NCI-H526 (cell line): ENCODE results near the gene SPOCK2.
"Not testable (repeated sequence)": the region's sequence is repeated elsewhere in the genome, so short reads cannot be mapped to it uniquely, and the experiment has no call there.

Experiments used
- DNase-seq, 2 experiments: peaks; one replicate each; lab custom pipeline; 2025; lab: John Stamatoyannopoulos, UW

Gene SPOCK2, protein sequence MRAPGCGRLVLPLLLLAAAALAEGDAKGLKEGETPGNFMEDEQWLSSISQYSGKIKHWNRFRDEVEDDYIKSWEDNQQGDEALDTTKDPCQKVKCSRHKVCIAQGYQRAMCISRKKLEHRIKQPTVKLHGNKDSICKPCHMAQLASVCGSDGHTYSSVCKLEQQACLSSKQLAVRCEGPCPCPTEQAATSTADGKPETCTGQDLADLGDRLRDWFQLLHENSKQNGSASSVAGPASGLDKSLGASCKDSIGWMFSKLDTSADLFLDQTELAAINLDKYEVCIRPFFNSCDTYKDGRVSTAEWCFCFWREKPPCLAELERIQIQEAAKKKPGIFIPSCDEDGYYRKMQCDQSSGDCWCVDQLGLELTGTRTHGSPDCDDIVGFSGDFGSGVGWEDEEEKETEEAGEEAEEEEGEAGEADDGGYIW

DNA sequence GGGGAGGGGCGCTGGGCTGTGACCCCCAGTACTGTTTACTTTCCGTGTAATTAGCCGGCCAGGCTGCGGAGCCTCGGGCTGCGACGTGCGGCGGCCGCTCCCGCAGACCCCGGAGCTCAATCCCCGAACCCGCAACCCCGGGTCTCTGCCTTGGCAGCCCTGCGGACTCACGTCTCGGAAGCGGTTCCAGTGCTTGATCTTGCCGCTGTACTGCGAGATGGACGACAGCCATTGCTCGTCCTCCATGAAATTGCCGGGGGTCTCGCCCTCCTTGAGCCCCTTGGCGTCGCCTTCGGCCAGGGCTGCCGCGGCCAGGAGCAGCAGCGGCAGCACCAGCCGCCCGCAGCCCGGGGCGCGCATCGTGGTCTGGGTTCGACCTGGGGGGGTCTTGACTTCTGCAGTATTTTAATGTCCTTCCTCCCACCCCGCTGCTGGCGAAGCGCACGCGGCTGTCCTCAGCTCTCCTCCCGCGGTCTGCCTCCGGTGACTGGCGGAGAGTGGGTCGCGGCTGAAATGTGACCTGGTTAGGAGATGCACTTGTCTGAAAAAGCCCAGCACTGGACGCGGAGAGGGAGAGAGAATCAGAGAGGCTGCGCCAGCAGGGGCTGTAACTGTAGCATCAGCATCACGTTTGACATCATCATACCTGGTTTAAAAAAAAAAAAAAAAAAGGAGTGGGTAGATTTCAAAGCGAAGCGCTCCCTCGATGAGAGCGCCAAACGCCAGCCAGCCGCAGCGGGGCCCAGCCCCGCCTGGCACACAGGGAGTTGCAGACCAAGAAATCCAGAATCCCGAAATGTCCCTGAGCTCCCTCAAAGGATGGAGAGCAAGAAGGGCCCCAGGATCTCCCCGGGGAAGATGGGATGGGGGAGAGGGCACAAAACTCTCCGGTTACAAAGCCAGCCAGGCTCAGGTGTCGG is at the start of gene SPOCK2:
Gene SPOCK2 (minus strand): TSS at position 583 of the 920 bp plus-strand sequence. CDS start 223 bp downstream, at position 360.
- peak in 1 of 2 experiments; percentile 36 for DNase-seq

DNA sequence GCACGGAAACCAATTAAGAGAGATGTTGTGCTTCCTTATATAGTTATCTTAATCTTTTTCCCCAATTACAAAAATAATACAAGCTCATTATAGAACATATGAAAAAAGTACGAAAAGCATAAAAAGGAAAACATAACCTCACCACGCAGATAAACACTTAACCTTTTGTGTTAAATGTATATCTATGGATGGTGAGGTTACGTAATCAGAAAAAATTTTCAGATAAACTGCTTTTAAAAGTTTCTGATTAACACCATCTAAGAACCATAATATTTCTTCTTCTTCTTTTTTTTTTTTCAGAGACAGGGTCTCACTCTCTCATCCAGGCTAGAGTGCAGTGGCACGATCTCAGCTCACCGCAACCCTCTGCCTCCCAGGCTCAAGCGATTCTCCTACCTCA is 49.2 kb upstream of the SPOCK2 start:
- no peak for DNase-seq

DNA sequence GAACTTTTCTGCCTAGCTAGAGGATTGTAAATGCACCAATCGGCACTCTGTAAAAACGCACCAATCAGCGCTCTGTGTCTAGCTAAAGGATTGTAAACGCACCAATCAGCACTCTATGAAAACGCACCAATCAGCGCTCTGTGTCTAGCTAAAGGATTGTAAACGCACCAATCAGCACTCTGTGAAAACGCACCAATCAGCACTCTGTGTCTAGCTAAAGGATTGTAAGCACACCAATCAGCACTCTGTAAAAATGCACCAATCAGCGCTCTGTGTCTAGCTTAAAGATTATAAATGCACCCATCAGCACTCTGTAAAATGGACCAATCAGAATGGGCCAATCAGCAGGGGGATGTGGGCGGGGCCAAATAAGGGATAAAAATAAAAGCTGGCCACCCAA is 47.9 kb upstream of the SPOCK2 start:
- not testable (repeated sequence) for DNase-seq

DNA sequence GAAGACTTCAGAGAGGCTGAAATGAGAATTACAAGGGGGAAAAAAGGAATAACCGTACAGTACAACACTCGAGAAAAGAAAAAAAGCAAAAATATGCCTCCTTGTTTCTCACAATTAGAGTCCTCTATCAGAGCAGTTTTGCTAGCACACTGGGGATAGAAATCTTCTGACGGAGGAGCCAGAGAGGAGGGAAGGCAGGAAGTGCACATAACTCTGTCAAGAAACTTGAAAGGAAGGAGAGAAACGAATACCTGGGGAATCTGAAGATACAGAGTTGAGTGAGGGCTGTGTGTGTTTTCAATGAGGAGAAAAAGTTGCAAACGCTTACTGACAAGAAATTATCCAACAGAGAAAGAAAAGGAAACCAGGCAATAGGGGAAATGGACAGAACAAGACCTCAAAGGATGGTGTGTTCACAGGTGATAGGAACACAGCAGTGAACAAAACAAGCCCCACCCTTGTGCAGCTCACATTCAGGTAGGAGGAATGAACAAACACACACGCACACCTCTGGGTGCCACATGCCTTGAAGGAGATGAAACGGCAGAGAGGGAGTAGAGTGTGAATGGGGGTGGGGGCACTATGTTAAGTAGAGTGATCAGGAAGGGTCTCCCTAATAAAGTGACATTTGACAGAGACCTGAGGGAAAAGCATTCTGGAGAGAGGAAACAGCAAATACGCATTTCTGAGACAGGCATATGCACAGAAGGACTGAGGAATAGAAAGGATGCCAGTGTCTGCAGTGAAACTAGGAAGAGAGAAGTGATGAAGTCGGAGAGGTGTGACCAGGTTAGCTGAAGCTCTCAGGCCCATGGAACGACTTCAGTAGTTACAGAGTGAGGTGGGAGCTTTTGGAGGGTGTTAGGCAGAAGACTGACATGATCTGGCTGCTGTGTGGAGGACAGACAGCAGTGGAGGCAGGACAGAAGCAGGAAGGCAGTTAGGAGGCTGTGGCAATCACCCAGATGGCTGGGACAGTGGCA is 46.7 kb upstream of the SPOCK2 start:
- DNase-seq: no peak

DNA sequence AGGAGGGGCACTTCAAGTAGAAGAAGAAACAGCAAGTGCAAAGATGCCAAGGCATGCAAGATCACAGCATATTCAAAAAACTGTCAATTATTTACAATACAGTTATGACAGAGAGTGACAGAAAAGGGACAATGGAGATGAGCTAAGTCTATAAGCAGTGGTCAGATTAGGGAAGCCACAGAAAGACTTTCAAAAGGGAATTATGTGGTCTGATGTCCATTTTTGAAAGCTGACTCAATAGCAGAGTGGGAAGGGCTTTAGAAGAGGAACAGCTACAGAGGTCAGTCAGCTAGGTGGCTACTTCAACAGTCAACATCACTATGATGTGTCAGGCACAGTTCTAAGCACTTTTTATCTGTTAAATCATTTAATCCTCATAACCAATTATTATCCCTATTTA is 45.2 kb upstream of the SPOCK2 start:
- DNase-seq: no peak

DNA sequence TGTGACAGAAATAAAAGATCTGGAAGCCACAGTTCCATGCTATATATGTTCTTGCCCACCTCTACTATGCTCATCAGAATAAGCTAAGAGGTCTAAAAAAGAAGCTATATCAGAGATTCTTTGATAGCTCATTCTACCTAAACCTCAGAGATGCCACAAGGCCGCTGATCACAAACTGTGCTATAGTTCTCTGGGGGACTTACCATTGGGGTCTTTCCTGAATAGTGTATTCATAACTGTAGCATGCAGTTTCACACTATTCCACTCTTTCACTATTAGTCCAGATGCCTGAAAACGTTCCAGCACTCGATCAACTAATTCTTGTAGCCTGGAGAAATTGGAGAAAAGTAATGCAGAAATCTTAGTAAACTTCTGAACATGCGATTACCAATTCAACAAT is 44.5 kb upstream of the SPOCK2 start:
- DNase-seq: no peak

DNA sequence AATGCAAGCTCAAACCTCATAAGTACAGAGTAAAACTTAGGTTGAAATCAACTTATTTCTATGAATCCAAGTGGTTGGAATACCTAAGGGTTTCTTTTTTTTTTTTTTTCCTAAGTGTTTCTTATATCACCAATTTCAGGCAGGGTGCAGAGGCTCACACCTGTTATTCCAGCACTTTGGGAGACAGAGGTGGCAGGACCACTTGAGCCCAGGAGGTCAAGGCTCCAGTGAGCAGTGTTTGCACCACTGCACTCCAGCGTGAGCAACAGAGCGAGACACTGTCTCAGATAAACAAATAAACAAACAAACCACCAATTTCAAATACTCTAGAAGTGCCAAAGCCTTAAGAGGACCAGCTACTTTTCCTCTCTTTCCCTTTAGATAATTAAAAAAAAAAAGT is 39.2 kb upstream of the SPOCK2 start:
- no peak for DNase-seq

DNA sequence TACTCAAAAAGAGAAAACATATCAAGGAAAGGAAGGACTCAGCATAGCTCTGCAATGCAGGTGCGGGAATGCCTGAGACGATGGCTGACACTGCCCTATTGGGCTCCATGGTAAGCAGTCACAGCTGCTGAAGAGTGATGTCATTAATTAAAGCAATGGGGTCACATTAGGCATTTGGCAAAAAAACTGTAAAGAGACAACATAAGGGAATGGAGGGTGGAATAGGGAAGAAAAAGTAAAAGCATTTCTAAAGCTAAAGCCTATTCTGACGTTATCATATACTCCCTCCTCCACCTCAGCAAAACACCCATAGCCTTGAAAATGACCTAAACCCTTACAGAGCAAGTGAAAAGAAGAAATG is 38.5 kb upstream of the SPOCK2 start:
- DNase-seq: no peak

DNA sequence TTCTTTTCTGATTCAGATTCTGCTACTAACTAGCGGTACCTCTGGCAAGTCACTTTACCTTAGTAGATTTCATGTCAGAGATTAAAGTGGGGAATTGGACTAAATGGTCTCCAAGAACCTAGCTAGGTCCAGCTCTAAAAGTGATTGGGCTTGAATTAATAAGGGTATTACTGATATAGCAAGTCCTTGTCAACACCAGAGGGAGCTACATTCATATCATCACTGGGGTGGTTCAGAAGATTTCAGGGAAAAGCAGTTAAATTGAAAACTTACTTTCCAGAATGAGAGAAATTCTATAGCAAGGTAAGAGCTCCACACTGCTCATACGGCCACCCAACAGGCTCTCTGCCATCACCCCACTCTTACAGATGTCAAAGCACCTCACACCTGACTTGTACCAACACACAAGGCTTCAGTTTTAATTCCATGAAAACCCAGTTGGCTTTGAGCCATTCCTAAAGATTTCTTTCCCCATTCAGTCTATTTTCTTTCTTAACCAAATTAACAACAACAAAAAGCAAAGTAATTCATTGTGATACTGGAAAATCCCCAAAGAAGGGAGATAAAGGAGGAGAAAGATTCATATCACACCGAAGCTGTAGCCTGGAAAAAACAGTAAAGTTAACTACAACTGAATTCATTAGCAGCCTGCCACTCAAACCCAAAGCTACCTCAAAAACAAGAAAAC is 38.0 kb upstream of the SPOCK2 start:
- DNase-seq: peak in 1 of 2 experiments; percentile 16

DNA sequence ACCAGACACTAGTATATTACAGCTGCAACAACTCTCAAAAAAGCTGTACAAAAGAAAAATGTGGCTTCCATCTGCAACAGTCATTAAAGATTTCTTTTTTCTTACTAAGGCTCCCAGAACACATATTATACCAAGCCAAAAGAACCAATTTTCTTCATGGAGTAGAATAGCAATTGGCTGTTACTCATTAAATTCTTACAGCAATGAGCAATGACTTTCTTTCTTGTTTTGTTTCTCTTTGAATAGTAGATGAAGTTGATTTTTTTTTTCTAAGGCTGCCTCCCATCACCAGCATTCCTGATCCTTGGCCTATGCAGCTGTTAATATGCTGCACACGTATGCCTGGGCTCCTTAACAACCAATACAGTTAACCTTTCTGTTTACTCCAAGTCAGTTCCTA is 36.6 kb upstream of the SPOCK2 start:
- no peak for DNase-seq

DNA sequence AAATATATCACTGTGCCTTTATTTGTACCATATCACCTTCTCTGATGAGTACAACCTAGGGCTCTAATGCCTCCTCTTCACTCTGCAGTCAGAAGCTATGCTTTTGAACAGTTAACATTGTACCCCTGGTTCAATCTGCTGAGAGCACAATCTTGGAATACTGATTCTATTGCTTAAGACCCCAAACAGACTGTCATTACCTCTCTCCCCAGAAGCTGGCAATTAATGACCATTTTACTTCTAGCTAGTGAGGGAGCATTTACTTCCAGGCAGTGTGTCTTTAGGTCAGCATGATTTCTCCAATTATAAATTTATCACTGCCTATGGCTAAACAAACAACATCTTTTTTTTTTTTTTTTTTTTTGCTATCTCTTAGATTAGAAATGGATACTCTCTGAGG is 36.0 kb upstream of the SPOCK2 start:
- DNase-seq: no peak

DNA sequence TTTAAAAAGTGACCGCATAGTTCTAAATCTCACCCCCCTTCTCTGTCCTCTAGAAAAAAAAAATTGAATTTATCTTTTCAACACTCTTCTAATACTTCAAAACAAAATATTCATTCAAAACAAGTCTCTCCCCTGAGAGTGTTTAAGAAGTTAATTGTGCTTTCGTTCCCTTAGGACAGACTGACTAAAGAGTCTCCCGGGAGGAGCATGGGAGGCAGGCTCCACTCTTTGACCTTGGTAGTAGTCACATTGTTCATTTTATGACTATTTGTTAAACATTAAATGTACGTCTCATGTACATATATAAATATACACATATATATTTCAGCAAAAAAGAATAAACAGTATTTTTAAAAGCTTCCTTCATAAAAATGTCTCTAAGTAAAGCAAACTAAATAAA is 35.3 kb upstream of the SPOCK2 start:
- no peak for DNase-seq

DNA sequence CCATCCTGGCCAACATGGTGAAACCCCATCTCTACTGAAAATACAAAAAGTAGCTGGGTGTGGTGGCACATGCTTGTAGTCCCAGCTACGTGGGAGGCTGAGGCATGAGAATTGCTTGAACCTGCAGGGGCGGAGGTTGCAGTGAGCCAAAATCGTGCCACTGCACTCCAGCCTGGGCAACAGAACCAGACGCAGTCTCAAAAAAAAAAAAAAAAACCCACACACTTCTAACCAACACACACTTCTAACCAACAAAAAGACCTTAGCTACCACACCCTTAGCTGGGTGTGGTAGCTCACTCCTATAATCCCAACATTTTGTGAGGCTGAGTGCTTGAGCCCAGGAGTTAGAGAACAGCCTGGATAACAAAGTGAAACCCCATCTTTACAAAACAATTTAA is 33.9 kb upstream of the SPOCK2 start:
- DNase-seq: no peak

DNA sequence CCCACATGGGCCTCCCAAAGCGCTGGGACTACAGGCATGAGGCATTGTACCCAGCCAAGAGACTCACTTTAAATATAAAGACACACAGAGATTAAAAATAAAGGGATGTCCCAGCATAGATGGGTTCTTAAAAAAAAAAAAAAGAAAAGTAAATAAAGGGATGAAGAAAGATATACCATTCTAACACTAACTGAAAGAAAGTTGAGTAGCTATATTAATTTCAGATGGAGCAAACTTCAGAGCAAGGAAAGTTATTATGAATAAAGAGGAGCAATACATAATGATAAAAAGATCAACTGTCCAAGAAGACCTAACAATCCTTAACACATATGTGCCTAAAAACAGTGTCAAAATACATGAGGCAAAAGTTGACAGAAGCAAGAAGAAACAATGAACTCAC is 33.0 kb upstream of the SPOCK2 start:
- DNase-seq: no peak

DNA sequence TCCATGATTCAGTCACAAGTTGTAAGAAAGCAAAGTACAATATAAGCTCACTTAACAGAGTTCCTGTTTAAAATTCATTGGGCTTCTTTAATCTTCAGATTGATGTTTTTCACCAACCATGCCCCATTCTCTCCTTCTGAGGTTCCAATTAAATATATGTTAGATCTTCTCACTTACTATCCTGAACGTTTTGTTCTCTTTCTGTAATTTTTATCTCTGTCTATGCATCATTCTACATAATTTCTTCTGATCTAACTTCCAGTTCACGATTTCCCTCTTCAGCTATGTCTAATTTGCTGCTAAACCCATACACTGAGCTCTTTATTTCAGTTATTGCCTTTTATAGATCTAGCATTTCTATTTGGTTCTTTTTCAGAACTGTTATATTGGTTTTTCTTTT is 28.0 kb upstream of the SPOCK2 start:
- no peak for DNase-seq

DNA sequence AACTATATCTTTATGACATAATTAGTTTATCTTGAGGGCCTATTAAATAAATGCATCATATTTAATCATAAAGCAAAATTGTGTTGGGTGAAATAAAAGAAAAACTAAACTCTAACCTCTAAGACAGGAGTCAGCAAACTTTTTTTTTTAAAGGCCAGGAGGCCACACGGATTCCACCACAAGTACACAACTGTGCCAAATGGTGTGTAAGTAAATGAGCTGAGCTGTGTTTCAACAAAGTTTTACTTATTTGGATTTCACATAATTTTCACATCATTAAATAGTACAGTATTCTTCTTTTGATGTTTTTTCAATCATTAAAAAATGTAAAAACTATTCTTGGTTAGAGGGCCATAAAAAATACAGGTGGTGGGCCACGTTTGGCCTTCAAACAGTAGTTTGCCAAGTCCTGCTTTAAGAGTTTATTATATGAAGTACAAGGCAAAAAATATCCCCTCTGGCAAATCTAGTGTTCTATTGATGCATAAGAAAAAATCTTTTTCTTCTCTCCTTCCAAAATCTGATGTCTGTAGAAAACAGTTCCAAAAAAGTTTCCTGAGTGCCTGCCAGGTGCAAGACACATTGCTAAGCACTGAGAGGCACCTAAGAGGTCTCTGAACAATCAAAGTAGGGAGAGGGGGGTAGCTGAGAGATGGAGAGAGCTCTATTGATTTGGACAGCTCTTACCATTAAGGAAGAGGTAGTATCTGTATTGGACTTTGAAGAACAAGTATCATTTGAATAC is 26.5 kb upstream of the SPOCK2 start:
- no peak for DNase-seq

DNA sequence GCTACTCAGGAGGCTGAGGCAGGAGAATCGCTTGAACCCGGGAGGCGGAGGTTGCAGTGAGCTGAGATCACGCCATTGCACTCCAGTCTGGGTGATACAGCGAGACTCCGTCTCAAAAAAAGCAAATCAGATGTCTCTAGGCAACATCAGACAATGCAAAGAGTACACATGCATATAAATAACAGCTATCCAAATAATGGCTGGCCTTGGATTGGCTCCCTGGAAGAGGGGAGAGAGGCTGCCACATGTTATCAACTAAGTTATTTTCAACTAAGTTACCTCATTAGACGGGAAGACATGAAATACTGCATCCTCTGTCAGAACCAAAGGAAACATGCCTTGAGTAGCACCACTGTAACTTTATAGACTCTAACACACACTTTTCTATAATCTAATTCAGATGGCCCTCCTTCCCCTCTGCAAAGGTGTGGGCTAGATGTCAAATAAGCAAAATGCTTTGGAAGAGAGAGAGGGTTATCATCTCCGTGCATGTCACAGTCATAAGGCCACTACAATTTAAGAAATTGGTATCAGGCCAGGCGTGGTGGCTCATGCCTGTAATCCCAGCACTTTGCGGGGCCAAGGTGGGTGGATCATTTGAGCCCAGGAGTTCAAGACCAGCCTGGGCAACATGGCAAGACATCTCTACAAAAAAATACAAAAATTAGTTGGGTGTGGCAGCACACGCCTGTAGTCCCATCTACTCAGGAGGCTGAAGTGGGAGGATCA is 22.5 kb upstream of the SPOCK2 start:
- DNase-seq: no peak

DNA sequence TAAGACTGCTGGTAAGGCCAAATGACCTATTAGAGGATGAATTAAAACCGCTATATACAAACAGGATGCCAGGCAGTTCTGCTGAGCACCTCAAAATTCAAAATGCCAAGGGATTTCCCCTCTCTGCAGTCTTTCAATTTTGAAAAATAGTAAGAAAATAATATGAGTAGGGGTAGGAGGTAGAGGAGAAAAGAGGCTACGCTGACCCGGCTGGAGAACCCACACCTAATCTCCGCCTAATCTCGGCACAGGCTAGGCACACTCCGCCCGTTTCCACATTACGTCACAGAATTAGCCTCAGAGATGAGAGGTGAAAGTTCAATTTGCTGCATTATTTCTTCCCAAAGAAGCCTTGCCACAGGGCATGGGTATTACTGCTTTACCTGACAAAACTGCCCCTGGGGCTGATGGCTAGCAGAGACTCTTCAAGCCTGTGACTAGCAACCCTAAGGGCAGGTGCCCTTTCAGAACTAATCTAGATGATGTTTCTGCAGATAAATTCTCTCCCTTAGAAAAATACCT is 21.3 kb upstream of the SPOCK2 start:
- DNase-seq: no peak

DNA sequence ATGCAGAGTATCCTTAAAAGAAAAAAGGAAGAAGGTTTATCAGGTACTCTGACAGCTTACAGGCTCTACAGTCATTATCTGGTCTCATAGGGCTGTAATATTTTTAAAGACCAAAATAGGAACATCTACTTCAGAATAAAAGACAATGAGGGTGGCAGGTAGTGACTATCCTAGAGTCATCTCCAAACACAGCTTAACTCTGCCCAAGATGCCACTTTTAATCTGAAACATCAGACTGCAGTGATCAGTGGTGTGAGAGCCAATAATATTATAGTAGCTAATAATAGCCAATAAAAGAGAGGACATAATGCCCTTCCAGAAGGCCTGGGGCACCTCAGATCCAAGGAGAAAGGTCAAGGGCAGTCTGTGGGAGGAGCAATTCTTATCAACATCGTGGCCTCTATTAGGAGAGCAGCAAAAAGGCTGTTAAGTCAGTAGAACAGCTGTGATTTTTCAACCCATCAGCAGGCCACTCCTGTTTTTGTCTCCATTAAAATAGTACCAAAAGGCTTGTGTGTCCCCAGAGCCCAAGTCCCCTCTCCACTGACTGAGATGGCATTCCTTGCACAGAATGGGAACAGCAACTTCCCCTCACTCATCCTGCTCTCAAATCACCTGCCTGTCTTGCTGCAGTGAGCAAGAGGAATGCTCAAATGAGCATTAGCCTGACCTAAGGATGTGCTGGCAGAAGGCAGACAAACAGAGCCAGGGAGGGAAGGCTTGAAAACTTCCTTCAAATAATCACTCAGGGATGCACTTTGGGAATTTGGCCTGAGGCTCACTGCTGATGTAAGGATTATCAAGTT is 20.7 kb upstream of the SPOCK2 start:
- DNase-seq: no peak
